GM19438 (cell line): ENCODE results near the gene FPGT.
"Not testable (repeated sequence)": the region's sequence is repeated elsewhere in the genome, so short reads cannot be mapped to it uniquely, and the experiment has no call there.

Experiments used
- ATAC-seq: cut with Tn5 transposase; IDR thresholded peaks from one replicate; pipeline ENCODE4 v1.9.1; 2021; ENCODE audit warnings: low read depth; ENCODE audit not compliant: unreplicated experiment

FPGT gene

GRCh38 chr1:74197657-74198552, at the start of gene FPGT, which contains the start of gene LRRIQ3:
Gene FPGT (plus strand): TSS chr1:74198242. CDS start chr1:74198279, 37 bp downstream.
Gene LRRIQ3 (minus strand): TSS chr1:74198176. CDS start chr1:74183684, 14,492 bp downstream.
- peak; percentile 92 for ATAC-seq

- ATAC-seq, result no peak
These were observed 38.0 kb upstream of the FPGT start for GRCh38 chr1:74160046-74160445.

GRCh38 chr1:74161497-74161896, 36.5 kb upstream of the FPGT start:
- ATAC-seq, result no peak

- no peak for ATAC-seq
These were observed 35.7 kb upstream of the FPGT start for GRCh38 chr1:74162333-74162732.

DNA sequence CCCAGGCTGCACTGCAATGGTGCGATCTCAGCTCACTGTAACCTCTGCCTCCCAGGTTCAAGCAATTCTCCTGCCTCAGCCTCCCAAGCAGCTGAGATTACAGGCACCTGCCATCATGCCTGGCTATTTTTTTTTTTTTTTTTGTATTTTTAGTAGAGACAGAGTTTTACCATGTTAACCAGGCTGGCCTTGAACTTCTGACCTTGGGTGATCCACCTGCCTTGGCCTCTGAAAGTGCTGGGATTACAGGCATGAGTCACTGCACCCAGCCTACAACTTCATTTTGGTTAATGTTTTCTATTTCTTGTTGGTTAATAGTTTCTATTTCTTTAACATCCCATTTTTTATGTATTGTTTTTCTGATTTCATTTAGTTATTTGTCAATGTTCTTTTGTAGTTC, 23.6 kb upstream of the FPGT start:
- ATAC-seq, result not testable (repeated sequence)

DNA sequence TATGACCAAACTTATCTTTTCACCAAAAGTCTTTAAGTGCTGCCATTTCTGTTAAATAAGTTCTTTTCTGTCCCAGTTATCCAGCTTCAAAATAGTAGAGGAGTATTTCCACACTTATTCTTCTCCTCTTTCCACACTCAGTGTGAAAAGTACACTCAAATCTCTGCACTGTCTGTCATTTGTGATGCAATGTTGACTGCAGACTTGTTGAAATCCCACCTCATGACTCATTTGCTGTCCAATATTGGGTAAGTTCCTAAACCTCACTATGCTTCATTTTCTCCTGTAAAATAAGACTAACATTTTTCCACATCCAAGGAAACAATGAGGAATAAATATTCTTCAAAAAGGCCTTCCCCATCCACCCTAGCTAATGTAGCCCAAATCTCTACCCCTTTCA, 17.6 kb upstream of the FPGT start:
- no peak for ATAC-seq

DNA sequence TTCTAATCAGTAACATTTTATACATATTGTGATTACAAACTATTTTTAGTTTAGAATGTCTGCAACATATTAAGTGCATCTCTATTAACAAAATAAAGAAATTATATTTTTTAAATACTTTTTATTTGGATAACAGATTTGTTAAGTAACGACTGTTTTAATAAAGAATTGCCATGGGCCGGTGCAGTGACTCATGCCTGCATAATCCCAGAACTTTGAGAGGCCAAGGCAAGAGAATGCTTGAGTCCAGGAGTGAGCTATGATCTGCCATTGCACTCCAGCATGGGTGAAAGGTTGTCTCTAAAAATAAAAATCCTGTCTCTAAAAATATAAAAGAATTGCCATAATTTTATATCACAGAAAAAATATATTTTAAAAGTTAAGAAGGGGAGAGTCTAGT, 4.1 kb upstream of the FPGT start:
- ATAC-seq, result no peak

GRCh38 chr1:74195339-74195738, 2.7 kb upstream of the FPGT start:
- no peak for ATAC-seq

DNA sequence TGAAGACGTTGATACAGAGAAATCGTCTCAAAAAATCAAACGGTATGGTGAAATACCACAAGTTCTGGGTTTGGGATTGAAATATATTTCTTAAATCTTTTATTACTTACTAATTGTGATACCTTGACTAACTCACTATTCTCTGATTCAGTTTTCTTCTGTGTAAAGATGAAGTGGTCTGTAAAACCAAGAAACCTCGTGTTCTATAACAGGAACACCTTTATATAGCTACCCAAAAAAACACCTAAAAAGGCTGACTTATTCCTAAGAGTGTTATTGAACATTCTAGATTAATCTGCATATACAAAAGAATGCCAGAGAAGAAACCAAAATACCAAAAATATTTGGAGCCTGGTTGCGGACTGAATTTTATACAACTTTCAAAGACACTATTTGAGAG, 787 bp upstream of the FPGT start:
- ATAC-seq, result no peak

GRCh38 chr1:74199504-74199903, 1.5 kb downstream of the FPGT start:
- no peak for ATAC-seq

DNA sequence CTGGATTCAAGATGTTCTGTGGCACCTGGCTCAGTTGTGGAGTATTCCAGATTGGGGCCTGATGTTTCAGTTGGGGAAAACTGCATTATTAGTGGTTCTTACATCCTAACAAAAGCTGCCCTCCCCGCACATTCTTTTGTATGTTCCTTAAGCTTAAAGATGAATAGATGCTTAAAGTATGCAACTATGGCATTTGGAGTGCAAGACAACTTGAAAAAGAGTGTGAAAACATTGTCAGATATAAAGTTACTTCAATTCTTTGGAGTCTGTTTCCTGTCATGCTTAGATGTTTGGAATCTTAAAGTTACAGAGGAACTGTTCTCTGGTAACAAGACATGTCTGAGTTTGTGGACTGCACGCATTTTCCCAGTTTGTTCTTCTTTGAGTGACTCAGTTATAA, 7.2 kb downstream of the FPGT start:
- ATAC-seq, result no peak

DNA sequence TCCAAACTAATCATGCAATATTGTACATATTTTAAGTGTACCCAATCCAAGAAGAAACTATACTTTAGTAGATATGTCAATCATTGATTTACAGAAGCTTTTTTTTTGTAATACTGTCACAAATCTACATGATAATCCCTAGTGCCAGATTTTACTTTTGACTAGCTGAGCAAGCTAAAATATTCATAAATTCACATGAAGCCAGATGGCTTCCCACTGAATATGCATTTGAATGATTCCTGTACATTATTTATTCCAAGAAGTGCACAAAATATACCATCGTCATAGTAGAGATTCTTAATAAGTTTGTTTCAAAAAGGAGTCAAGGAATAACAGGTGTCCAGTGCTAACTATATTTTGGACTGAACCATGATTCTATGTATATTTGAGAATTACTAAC, 17.2 kb downstream of the FPGT start:
- ATAC-seq, result no peak

- no peak for ATAC-seq
These were observed 24.7 kb downstream of the FPGT start for GRCh38 chr1:74222701-74223100.

DNA sequence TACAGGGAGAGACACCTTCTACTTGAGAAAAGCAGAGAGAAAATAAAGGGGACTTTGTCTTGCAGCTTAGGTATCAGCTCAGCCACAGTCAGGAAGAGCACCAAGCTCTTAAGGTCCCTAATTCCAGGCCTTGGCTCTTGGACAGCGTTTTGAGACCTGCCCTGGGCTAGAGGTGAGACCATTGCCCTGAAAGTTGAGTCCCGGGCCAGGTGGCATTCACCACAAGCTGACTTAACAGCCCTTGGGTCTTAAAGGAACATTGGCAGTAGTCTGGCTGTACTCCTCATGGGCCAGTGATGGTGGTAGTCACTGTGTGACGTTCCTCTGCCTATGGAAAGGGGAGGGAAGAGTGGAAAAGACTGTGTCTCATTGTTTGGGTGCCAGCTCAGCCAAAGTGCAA, 25.4 kb downstream of the FPGT start:
- ATAC-seq, result no peak

GRCh38 chr1:74235153-74235552, 37.1 kb downstream of the FPGT start, which contains the start of gene TNNI3K:
Gene TNNI3K (plus strand): TSS chr1:74235387. CDS start chr1:74235452, 65 bp downstream.
- no peak for ATAC-seq

DNA sequence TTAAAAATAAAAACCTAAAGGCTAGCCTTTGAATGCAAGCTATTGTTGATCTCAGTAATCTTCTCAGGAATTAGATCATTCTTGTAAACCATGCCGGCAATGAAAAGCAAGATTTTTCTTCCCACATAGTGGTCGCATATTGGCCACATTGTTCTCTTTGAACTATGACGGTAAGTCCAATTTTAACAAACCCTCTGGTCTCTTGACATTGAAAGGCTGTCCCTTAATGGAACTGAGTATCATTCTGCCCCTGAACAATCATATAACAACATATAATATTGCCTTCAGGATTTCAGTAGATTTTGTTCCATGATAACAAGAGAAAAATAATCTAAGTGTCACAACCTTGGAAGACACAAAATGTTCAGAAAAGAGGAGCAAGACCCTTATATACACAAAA, 38.4 kb downstream of the FPGT start:
- no peak for ATAC-seq

- no peak for ATAC-seq
These were observed 39.0 kb downstream of the FPGT start for GRCh38 chr1:74237035-74237434.

DNA sequence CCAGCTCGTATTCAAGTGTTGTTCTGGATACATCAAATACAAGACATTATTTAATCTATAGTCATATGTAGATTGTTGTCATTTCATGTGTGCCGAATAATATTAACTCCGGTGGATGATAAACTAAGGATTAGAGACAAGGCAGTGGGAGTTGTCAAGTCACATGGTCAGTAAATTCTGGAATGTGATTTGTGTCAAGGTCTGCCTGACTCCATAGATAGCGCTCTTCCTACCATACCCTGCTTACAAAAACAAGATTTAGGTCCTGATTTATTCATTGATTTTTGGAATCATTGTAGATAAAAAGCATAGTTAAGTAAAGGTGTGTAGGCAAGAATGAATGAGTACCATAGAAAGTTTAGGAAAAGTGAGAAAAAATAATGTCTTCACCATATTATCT, 39.7 kb downstream of the FPGT start:
- ATAC-seq, result no peak

DNA sequence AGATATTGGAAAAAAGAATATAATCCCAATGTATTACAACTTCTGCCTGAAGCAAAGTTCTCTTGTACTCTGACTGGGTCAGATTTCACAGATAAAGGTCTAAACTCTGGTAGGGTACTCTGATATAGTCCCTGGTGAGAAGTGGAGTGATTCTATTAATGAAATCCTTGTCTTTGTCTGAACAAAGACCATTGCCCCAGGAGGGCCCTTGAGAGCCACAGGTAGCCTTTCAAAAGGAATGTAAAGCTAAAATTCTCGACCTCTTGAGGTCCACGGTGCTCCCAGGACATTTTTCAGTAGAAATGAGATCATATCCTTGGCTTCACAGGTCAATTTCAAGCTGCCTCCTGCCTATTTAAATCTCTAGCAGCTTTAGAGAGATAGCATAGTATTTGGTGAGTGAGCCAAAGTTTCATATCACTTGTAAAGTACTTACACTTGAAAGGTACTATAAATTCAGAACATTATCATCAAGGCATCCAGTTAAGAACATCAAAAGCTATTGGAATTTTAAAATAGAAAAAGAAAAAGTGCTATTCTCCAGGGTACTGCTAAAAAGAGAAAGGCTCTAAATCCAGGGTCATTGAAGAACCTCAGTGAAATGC, 47.2 kb downstream of the FPGT start:
- no peak for ATAC-seq

DNA sequence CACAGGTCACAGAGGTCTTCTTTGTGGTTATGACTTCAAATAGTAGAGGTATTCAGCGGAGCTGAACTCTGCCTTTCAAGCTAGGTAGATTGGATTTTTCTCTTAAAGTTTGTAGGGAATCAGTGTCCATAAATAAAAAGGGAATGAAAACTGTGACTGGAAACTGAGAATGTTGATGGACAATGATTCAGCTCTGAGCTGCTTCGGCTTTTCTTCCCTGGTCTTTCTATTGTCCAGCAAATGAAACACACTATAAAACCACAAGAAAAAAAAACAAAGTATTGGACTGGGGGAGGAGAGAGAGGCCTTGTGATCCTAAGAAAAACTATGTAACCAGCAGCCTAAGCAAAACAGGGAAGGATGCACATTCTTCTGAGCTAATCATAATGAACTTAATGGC, 48.3 kb downstream of the FPGT start:
- ATAC-seq, result no peak

GRCh38 chr1:74247881-74248528, 50.0 kb downstream of the FPGT start:
- no peak for ATAC-seq
